Measurements from ENCODE around the gene SCCPDH. TPM values are rescaled to one million over a fixed set of nuclear protein-coding genes. Genes with fewer than 3 reads are reported as not detected.

The SCCPDH gene
- total and polyA plus RNA-seq, 2 of the 13 experiments (the other 11 are each of a cell fraction or from before 2014, with no cell fraction given) = 36.7 to 62.3 TPM

DNA sequence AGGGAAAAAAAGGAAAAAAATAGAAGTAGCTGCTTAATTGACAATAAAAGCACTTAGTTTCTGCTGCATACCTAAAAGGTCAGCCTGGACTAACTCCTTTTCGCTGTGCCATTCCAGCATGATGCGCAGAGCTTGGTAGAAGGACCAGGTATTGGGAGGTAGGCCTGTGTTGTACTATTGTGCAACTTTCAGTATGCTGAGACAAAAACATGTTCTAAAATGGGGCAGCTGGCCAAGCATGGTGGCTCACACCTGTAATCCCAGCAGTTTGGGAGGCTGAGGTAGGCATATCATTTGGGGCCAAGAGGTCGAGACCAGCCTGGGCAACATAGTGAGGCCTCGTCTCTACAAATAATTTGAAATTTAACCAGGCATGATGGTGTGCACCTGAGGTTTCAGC lies 15.0 kb upstream of the SCCPDH start (continued):
- peak; percentile 91 for TF ChIP-seq CEBPB (IDR thresholded peaks at IDR 0.05; ENCODE audit: borderline replicate concordance, low read depth, low read length)
- TF ChIP-seq, protein P1, sequence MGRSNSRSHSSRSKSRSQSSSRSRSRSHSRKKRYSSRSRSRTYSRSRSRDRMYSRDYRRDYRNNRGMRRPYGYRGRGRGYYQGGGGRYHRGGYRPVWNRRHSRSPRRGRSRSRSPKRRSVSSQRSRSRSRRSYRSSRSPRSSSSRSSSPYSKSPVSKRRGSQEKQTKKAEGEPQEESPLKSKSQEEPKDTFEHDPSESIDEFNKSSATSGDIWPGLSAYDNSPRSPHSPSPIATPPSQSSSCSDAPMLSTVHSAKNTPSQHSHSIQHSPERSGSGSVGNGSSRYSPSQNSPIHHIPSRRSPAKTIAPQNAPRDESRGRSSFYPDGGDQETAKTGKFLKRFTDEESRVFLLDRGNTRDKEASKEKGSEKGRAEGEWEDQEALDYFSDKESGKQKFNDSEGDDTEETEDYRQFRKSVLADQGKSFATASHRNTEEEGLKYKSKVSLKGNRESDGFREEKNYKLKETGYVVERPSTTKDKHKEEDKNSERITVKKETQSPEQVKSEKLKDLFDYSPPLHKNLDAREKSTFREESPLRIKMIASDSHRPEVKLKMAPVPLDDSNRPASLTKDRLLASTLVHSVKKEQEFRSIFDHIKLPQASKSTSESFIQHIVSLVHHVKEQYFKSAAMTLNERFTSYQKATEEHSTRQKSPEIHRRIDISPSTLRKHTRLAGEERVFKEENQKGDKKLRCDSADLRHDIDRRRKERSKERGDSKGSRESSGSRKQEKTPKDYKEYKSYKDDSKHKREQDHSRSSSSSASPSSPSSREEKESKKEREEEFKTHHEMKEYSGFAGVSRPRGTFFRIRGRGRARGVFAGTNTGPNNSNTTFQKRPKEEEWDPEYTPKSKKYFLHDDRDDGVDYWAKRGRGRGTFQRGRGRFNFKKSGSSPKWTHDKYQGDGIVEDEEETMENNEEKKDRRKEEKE (IDR thresholded peaks at IDR 0.05) = no peak

DNA sequence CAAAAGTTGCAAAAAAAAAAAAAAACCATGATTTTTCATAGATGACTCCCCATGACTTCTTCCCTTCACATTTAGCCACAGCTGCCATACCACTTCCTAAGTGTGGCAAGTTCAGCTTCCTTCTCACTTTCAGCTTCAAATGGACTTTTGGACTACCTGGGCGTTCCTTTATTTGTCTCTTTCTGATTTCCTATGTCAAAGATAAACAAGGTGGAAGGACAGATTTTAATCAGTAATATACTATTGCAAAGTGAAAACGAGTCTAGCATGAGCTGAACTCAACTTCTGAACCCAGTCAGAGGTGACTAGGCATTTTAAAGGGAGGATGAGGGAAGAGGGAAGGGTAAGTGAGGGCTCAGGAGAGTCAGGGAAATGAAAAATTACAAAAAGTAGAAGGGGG lies 14.4 kb upstream of the SCCPDH start:
- Histone ChIP-seq H2AFZ (ENCODE audit: low read length) (no peak overlapping the region), H3K4me3 (replicated peaks in 1 of 3; ENCODE audit: insufficient read depth in 1 of 3, low read depth in 2 of 3, low read length in 3 of 3) (no peak overlapping the region)
- peak; percentile 85 for ATAC-seq
- TF ChIP-seq MLLT10 (CRISPR knock-in tag; IDR thresholded peaks at IDR 0.05) (no peak), NPAS2 (CRISPR knock-in tag; IDR thresholded peaks at IDR 0.05; ENCODE audit: borderline replicate concordance) (no peak), SIX1 (CRISPR knock-in tag; IDR thresholded peaks at IDR 0.05; ENCODE audit: borderline replicate concordance) (peak; percentile 72; the same call in 1 of the 2 replicates), ZNF20 (CRISPR knock-in tag; IDR thresholded peaks at IDR 0.05) (no peak), ZNF839 (CRISPR knock-in tag; IDR thresholded peaks at IDR 0.05; ENCODE audit: borderline replicate concordance) (no peak)
- TF ChIP-seq, protein P2, sequence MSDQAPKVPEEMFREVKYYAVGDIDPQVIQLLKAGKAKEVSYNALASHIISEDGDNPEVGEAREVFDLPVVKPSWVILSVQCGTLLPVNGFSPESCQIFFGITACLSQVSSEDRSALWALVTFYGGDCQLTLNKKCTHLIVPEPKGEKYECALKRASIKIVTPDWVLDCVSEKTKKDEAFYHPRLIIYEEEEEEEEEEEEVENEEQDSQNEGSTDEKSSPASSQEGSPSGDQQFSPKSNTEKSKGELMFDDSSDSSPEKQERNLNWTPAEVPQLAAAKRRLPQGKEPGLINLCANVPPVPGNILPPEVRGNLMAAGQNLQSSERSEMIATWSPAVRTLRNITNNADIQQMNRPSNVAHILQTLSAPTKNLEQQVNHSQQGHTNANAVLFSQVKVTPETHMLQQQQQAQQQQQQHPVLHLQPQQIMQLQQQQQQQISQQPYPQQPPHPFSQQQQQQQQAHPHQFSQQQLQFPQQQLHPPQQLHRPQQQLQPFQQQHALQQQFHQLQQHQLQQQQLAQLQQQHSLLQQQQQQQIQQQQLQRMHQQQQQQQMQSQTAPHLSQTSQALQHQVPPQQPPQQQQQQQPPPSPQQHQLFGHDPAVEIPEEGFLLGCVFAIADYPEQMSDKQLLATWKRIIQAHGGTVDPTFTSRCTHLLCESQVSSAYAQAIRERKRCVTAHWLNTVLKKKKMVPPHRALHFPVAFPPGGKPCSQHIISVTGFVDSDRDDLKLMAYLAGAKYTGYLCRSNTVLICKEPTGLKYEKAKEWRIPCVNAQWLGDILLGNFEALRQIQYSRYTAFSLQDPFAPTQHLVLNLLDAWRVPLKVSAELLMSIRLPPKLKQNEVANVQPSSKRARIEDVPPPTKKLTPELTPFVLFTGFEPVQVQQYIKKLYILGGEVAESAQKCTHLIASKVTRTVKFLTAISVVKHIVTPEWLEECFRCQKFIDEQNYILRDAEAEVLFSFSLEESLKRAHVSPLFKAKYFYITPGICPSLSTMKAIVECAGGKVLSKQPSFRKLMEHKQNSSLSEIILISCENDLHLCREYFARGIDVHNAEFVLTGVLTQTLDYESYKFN (CRISPR knock-in tag; conservative IDR thresholded peaks at IDR 0.05) = peak; percentile 95
- TF ChIP-seq, protein P3, sequence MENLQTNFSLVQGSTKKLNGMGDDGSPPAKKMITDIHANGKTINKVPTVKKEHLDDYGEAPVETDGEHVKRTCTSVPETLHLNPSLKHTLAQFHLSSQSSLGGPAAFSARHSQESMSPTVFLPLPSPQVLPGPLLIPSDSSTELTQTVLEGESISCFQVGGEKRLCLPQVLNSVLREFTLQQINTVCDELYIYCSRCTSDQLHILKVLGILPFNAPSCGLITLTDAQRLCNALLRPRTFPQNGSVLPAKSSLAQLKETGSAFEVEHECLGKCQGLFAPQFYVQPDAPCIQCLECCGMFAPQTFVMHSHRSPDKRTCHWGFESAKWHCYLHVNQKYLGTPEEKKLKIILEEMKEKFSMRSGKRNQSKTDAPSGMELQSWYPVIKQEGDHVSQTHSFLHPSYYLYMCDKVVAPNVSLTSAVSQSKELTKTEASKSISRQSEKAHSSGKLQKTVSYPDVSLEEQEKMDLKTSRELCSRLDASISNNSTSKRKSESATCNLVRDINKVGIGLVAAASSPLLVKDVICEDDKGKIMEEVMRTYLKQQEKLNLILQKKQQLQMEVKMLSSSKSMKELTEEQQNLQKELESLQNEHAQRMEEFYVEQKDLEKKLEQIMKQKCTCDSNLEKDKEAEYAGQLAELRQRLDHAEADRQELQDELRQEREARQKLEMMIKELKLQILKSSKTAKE (CRISPR knock-in tag; IDR thresholded peaks at IDR 0.05; ENCODE audit: borderline replicate concordance) = peak; percentile 24; the same call in 1 of the 2 replicates
- TF ChIP-seq, protein P4, sequence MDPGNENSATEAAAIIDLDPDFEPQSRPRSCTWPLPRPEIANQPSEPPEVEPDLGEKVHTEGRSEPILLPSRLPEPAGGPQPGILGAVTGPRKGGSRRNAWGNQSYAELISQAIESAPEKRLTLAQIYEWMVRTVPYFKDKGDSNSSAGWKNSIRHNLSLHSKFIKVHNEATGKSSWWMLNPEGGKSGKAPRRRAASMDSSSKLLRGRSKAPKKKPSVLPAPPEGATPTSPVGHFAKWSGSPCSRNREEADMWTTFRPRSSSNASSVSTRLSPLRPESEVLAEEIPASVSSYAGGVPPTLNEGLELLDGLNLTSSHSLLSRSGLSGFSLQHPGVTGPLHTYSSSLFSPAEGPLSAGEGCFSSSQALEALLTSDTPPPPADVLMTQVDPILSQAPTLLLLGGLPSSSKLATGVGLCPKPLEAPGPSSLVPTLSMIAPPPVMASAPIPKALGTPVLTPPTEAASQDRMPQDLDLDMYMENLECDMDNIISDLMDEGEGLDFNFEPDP (CRISPR knock-in tag; conservative IDR thresholded peaks at IDR 0.05) = no peak
- TF ChIP-seq, protein P5, sequence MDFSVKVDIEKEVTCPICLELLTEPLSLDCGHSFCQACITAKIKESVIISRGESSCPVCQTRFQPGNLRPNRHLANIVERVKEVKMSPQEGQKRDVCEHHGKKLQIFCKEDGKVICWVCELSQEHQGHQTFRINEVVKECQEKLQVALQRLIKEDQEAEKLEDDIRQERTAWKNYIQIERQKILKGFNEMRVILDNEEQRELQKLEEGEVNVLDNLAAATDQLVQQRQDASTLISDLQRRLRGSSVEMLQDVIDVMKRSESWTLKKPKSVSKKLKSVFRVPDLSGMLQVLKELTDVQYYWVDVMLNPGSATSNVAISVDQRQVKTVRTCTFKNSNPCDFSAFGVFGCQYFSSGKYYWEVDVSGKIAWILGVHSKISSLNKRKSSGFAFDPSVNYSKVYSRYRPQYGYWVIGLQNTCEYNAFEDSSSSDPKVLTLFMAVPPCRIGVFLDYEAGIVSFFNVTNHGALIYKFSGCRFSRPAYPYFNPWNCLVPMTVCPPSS (IDR thresholded peaks at IDR 0.05) = no peak

More for the DNA sequence above, 14.4 kb upstream of the SCCPDH start:
- H3K27me3 ChIP-seq (ENCODE audit: control insufficient read depth in 1 of 2, insufficient read depth in 2 of 2, low read length in 2 of 2) = no peaks in the 10 kb centered on the region
- no peaks in the 10 kb centered on the region for H3K36me3 ChIP-seq (replicated peaks in 1 of 2; ENCODE audit: control insufficient read depth in 1 of 2, insufficient read depth in 2 of 2, low read length in 2 of 2)
- DNase-seq (ENCODE audit: low spot score) (peak; percentile 94), FAIRE-seq (peak; percentile 48)
- peak overlapping the region; percentile 38 for H3K4me2 ChIP-seq (ENCODE audit: low read depth, low read length)
- in situ Hi-C loops (cut with HindIII; ENCODE audit: extremely low pct_ligation_motif_present, low pct_unique_long_range_greater_than_20kb) = no loop called here
- POLR2A ChIA-PET = interaction anchor here (0.5 to 7.1 kb wide), 5 partner anchors 13 to 171 kb away, joined by 3 to 82 read pairs (median 4); partner anchors contain the start of gene SCCPDH
- H3K4me1 ChIP-seq (ENCODE audit: insufficient read depth, low read length) = peaks cover 63% of the 10 kb centered on the region
- peak overlapping the region; percentile 82 for H3K27ac ChIP-seq (ENCODE audit: extremely low read length, insufficient read depth, low read length)
- no peaks in the 10 kb centered on the region for H3K9me3 ChIP-seq (ENCODE audit: low read length)
- CTCF ChIA-PET (ENCODE audit: low intra/inter-chr PET ratio, low total read pairs) = no interaction called here
- WGBS (ENCODE audit: low lambda C conversion rate) = 0% methylated on average over 2 of the region's 2 CpGs
- H3K9ac ChIP-seq (ENCODE audit: insufficient read depth, low read depth, low read length) = peak overlapping the region; percentile 11; the same call in 1 of the 2 replicates
- no peaks in the 10 kb centered on the region for H4K20me1 ChIP-seq (ENCODE audit: insufficient read depth, low read length)
- BruUV-seq (replicated peaks) = no TSS peak
- intact Hi-C loops (cut with micrococcal nuclease; ENCODE audit: unreplicated experiment) = no loop called here
- H3K79me2 ChIP-seq (ENCODE audit: insufficient read depth, low read length) = no peaks in the 10 kb centered on the region

Data from HepG2 (cell line).